Myocyte (in vitro differentiated cells): Measurements from ENCODE around the gene GLRA1. TPM values are rescaled to one million over a fixed set of nuclear protein-coding genes. Genes with fewer than 3 reads are reported as not detected.
"Not testable (repeated sequence)": the region's sequence is repeated elsewhere in the genome, so short reads cannot be mapped to it uniquely, and the experiment has no call there.

Experiments used
- DNase-seq: peaks from one replicate; pipeline ENCODE4 v3.0.0-alpha.2; 2012; ENCODE audit warnings: low read depth
- total RNA-seq: library from RNA; depleted of rRNA; stranded (reverse); fragments of >200 nt; gene quantifications from 2 replicates; pipeline ENCODE4 v1.2.3, GENCODE V29; 2014

Gene GLRA1
- total RNA-seq, 1 donor from 2014 or later, result not detected

DNA sequence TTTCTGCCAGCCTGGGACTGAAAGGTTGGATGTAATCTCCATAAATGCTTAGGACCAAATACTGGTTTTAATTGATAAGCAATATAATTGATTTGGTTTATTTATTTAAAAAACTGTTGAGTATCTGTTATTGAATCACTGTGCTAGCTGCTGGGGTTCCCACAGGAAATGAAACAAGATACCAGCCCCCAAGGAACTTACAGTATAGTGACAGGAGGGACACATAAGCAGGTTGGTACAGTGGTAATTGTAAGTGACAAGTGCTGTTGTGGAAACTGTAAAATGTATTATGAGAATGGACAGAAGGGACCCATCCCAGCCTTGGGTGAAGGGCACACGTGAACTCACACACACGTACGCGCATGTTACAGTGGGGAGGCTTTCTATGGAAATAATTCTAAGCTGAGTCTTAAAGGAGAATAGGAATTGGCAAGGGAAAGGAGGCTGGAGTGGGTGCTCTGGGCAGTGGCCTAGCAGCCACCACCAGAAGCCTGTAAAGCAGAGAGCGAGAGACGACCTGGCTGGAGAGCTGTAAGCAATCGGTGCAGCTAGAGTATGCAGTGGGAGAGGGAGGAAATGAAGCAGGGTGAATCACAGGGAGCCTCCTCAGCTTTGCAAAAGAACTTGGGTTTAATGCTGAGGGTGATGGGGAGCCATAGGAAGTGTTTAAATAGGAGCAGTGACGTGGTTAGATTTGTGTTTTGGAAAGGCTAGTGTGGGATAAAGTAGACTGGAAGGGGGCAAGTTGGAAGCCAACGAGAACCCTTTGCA lies 39.3 kb downstream of the GLRA1 start:
- no peak for DNase-seq

DNA sequence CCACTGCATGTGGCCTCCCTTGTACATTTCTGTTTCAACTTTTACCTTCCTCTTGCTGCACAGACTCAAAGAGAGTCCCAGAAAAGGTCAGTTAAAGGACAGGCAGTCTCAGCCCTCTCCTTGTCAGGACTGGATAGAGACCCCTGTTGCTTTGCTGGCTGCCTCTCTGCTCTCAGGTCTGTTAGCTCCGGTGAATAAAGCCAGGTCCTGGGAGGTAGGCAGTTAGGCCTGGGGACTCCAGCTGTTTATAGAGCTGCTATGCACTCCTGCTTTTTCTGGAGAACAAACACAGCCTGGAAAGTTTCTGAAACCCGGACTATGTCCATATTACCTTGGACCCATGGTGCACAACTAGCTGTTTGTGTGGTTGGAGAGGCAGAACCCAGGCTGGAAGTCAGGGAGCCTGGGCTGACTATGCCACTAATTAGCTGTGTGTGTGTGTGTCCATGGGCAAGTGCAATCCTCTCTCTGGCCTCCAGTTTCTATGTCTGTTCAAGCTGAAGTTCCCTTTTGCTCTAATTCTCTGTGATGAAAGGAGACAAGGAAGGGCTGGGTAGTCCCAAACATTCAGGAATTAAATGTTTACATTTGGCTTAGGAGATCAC lies 42.9 kb downstream of the GLRA1 start:
- no peak for DNase-seq

DNA sequence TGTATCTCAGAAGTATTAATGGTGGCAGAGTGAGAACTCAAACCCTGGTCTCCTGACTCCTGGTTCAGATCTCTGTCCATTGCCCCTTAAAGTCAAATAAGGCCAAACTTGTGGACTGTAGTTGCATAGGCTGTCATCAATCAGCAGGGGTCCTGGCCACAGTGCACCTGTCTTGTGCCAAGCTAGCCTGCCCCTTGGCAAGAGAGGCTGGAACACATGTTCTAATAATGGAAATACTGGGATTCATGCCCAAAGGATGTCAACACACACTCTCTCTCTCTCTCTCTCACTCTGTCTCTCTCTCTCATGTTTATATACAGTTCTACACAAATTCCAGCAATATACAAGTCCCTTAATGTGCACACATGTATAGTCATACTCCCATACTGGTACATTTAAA lies 44.3 kb downstream of the GLRA1 start:
- DNase-seq, result peak; percentile 90

DNA sequence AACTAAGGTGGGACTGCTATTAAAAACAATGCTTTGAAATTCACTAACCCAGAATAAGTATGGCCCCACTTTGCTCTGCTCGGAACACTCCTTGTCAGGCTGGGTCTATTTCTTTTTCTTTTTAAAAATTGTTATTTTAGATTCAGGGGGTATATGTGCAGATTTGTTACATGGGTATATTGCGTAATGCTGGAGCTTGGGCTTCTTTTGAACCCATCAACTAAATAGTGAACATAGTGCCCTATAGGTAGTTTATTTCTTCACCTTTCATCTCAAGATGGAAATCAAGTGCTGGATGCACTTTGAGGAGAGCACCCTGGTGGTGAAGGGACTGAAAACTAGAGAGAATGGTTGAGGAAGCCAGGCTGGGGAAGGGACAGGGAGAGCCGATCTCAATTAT lies 51.0 kb downstream of the GLRA1 start:
- no peak for DNase-seq

DNA sequence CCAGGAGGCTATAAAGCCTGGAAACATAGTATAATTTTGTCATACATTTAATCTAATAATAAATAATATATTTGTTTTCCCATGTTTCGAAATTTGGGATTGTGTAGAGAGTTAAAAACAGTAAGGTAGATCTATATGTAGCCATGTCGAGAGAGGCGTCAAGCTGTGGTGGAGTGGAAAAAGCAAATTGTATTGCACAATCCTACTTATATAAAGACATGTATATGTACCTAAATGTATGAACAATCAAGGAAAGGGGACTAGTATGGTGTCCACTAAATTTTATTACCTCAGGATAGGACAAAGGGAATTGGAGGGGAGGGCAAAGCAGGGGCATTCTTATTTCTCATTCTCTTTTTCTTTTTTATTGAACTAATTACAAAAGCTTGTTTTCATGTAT lies 52.0 kb downstream of the GLRA1 start:
- no peak for DNase-seq

DNA sequence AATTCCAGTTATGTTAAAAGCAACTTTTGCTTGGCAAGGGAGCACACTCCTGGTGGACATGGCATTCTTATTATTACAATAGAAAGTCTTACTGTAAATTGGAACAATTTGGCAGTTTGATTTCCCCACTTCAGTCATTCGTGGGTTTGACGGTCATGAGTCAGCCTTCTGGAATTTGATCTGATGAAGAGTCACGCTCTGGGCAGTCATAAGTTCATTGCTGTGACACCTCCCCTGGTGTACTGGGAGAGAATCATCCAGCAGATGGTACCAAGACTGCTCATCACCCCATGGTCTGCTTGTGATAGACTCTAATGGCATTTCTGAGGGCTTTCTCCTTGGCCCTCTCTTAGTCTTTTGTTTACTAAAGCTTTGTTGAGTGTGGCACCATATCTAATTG lies 53.8 kb downstream of the GLRA1 start:
- peak; percentile 89 for DNase-seq

DNA sequence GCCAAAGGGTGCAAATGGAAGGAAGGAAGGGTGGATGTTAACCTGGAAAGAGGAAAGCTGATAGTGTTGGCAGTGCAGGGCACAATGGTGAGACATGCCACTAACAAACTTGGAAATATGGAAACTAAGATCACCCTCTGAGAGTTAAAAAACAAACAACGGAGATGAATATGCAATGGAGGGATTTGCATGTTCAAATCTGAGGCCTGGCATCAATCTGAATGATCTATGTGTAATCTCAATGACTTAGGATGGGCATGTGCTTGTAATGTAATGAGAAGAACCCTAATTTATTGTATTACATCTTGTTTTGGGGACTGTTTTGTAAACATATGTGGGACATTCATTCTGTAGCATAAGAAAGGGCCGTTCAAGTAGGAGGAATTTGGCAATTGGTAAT lies 54.4 kb downstream of the GLRA1 start:
- no peak for DNase-seq

DNA sequence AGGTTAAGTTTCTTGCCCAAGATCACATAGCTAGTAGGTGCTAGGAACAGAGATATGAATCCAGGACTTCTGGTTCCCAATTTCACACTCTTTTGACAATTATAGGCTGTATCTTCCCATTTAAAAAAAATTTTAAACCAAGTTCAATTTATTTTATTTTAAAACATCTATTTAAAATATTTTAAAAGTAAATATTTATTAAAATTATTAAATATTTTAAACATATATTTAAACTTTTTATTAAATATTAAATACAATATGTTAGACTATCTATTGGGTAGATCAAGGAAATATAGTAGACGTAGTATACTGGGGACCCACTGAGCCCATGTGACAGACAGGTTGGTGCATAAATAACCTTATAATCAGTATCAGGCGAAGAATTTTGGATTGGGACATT lies 54.8 kb downstream of the GLRA1 start:
- no peak for DNase-seq

DNA sequence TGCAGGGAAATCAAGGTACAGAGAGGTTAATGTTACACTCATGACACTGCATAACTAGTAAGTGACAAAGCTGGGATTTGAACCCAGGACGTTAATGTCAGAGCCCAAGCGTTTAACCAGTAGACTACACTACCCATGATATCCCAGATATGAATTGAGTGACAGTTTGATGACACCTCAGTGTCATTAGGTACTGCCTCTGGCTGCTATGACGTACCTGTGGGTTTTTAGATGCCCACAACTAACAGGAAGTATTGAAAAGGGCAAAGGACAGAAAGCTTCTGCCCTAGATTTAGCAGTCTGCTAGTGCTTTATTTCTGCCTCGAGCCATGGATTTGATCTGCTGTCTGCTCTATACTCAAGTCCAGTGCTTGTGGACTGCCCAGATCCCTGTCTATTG lies 56.2 kb downstream of the GLRA1 start:
- DNase-seq, result no peak

DNA sequence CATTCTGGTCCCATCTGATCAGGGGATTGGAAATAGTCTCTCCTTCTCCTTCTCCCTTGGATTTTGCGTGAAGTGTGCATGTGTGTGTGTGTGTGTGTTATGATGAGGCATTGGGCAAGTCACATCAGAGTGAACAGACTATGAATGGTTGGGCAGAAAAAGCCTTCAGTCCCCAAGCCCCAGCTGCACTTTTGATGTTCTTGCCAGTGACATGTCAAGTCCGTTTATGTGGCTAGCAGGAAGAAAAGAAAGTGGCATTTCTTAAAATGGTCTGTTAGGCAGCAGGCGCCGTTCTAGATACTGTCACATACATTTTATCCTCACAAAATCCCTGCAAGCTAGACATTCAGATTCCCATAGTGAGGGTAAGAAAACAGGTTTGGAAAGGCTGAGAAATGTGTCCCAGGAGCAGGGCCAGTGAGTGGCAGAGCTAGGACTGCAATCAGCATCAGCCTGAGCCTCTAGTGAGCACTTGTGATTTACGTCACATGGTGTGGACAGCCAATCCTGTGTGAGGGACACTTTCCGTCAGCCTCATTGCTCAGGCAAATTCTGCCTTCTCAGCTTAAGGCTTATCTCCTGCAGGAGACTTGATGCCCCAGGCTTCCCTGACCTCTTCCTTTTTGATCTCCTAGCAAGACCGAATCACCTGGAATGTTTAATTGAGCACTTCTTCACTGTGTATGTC lies 60.4 kb downstream of the GLRA1 start:
- no peak for DNase-seq

DNA sequence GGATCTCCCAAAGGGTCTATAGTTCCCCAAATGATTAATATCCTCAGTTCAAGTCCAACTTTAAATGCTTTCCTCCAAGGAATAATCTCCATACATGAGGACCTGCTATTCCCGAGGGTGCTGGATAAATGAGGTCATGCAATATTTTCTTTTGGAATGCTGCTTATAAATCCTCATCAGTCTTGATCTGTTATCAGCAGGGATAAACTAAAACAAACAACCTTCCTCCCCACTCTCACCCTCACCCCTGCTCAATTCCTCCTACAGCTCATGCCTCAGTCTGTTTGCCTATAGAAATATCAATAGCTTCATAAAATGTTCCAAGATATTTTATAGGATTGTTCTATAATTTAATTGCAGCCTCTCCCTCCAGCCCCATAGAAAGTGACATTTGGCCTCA lies 61.1 kb downstream of the GLRA1 start:
- DNase-seq, result no peak

DNA sequence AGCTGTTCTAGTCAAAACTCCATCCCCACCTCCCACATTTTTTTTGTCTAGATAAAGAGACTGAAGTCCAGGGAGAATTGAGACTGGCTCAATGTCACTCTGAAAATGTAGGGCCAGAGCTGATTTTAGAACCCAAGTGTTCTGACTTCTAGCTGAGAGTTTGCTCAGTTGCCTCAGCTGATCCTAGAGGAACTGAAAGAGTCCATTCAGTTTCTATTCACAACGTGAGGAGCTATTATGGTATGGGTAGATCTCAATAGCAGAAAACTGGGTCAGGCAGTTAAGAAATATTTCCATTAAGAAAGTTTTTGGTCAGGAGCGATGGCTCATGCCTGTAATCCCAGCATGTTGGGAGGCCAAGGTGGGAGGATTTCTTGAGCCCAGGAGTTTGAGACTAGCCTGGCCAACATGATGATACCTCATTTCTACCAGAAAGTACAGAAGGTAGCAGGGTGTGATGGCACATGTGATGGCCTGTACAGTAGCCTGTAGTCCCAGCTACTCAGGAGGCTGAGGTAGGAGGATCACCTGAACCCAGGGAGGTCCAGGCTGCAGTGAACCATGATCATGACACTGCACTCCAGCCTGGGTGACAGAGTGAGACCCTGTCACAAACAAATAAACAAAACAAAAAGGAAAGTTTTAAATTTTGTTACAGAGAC lies 61.7 kb downstream of the GLRA1 start:
- DNase-seq, result no peak

DNA sequence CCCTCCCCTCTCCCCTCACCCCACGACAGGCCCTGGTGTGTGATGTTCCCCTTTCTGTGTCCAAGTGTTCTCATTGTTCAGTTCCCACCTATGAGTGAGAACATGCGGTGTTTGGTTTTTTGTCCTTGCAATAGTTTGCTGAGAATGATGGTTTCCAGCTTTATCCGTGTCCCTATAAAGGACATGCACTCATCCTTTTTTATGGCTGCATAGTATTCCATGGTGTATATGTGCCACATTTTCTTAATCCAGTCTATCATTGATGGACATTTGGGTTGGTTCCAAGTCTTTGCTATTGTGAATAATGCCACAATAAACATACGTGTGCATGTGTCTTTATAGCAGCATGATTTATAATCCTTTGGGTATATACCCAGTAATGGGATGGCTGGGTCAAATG lies 63.8 kb downstream of the GLRA1 start:
- not testable (repeated sequence) for DNase-seq

DNA sequence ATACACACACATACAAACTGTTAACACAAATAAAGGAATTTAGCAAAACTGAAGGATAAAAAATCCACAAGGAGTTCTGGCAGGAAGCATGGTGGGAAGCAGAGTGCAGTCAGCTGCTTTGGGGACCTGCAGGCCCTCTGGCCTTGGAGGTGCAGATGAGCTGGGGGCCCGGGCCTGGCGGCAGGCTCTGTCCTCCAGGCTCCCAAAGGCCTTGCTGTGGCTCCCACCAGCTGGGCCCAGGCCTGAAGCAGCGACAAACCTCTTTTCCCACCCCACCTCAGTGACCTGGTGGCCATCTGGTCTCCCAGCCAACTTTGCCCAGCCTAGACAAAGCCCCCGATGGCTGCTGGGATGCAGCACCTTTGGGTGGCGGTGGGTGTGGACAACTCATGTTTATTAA lies 67.8 kb downstream of the GLRA1 start:
- DNase-seq, result no peak

DNA sequence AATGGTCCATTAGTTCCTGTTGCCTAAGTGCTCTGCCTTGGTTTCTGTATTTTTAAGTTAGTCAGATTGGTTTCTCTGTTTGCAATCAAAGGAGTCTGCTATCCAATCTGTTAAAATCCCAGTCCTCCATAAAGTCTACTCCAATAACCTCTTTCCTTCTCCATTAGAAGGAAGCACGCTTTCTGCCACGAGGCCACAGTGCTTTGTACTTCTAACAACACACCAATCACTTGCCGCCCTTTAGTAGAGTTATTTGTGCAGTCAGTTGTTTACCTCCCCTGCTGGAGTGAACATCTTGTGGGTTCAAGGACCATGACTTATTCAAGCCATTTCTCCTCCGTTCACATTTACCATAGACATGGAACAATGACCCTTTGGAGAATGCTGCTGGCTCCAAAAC lies 69.0 kb downstream of the GLRA1 start:
- DNase-seq, result no peak

DNA sequence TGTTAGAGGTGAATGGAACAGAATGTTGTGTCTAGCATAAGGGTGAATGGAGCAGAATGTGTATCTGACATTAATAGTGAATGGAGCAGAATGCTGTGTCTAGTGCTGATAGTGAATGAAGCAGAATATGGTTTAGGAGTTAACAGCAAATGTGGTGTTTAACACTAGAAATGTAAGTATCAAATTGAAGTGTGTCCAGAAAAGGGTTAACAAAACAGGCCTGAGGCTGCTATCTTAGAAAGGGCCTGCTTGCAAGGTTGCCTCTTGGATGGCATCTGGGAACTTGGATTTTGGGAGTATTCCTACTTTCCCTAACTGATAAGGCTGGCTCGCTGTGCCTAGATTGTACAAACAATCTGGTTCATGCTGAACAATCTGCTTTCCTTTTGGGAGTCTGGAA lies 76.8 kb downstream of the GLRA1 start:
- no peak for DNase-seq

DNA sequence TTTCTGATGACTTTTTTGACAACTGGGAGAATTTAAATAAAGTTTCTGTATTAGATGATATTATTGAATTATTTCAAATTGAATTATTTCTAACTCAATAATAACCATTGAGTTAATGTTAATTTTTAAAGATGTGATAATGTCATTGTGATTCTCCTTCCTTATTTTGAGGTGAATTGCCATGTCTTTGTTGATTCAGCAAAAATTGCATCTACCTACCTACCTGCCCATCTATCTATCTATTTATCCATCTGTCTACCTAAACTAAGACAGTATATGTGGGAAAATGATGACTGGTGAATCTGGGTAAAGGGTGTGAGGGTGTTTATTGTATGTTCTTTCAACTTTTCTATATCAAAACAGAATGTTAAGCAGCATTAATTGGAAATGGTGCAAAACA lies 77.9 kb downstream of the GLRA1 start:
- no peak for DNase-seq

DNA sequence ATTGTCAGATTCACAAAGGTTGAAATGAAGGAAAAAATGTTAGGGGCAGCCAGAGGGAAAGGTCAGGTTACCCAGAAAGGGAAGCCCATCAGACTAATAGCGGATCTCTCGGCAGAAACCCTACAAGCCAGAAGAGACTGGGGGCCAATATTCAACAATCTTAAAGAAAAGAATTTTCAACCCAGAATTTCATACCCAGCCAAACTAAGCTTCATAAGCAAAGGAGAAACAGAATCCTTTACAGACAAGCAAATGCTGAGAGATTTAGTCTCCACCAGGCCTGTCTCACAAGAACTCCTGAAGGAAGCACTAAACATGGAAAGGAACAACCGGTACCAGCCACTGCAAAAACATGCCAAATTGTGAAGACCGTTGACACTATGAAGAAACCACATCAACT lies 91.8 kb downstream of the GLRA1 start:
- not testable (repeated sequence) for DNase-seq

DNA sequence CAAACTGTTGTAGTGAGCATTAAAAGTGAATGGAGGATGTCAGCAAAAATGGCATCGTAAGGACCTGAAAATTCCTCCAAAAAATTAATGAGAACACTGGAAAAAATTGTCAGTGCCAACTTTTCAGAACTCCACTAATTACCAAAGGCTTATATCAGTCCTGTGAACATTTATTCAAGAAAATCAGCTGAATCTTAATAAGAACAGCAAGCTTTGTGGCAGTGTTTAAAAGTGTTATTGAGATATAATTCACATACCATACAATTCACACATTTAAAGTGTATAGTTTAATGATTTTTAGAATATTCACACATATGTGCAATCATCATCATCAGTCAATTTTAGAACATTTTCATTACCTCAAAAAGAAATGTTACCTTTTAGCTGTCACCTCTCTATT lies 95.3 kb downstream of the GLRA1 start:
- DNase-seq, result no peak

DNA sequence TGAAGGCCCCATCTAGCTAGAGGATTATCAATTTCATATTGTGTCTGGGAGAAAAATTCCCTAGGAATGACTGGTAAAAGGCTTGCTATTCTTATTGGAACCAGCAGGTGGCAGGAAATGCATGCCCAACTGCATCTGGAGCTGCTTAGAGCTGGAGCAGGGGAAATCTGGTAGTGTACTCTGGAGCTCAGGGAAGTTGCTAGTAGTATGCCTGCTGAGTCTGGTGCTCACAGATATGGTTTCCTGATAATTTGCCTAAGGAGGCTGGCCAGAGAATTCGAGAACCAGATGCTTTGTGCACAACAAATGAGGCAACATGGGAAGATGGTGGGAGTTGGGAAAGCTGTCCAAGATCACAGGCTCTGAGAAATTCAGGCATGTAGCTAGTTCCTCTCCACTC lies 99.2 kb downstream of the GLRA1 start:
- DNase-seq, result peak; percentile 78

DNA sequence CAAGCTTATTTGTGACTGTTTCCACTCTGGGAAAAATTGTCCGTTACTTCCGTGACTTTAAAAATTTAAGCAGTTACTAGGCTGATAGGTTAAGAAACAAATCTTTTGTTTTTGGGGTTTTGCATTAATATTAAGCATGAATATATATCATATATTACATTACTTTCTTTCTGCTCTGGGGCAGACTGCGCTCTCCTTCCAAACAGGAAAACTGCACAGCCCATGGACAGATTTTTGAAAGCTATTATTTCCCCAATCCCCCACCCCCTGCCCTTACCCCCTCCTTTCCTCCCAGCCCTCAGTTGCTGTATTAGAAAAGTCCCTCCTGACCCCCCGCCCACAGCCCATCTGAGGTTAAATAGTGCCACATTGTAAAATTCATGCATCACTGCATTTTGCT lies 102.5 kb downstream of the GLRA1 start:
- DNase-seq, result no peak

DNA sequence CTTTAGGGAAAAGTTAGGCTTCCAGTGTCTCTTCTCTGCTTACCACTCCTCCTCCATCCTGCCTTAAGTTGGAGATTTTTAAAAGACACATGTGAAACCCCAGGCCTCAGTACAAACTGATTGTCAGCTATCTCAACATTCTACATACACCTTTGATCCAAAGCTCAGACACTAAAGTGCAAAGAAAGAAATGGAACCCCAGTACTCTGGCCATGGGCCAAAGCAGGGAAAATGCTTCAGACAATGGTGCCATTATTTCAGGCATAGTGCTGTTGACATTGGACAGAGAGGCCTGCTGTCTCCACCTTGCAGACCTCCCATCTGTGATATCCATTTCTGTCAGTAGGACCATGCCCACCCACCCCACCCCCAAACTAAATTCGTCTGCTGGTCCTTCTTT lies 103.7 kb downstream of the GLRA1 start:
- DNase-seq, result no peak
